HL-60 (cell line): ENCODE measurements around the gene GALR2.
A peak's percentile ranks its signal among the peaks of the same experiment; 100 is the strongest.

Source experiments
- CTCF ChIP-seq: IDR thresholded peaks from one replicate; pipeline ENCODE4 v1.5.1; 2011; ENCODE audit warnings: low read length, control low read depth, inconsistent platforms; ENCODE audit not compliant: insufficient read depth
- GABPA ChIP-seq: IDR thresholded peaks from 2 replicates; pipeline ENCODE4 v1.6.1; 2012; ENCODE audit warnings: low read depth
- POLR2AphosphoS5 ChIP-seq: IDR thresholded peaks from 2 replicates; pipeline ENCODE4 v1.6.1; 2012; ENCODE audit warnings: low read depth
- SPI1 ChIP-seq: IDR thresholded peaks from 2 replicates; pipeline ENCODE4 v1.6.1; 2012; ENCODE audit warnings: low read depth, mild to moderate bottlenecking, borderline replicate concordance
- TF ChIP-seq, protein P1 (sequence below): IDR thresholded peaks from 2 replicates; pipeline ENCODE4 v1.6.1; 2012; ENCODE audit warnings: low read depth; ENCODE audit not compliant: insufficient replicate concordance

- TF ChIP-seq CTCF = no peak
- TF ChIP-seq POLR2AphosphoS5 = peak; percentile 52; the same call in 1 of the 2 replicates
- no peak for TF ChIP-seq SPI1
- TF ChIP-seq, protein P1, sequence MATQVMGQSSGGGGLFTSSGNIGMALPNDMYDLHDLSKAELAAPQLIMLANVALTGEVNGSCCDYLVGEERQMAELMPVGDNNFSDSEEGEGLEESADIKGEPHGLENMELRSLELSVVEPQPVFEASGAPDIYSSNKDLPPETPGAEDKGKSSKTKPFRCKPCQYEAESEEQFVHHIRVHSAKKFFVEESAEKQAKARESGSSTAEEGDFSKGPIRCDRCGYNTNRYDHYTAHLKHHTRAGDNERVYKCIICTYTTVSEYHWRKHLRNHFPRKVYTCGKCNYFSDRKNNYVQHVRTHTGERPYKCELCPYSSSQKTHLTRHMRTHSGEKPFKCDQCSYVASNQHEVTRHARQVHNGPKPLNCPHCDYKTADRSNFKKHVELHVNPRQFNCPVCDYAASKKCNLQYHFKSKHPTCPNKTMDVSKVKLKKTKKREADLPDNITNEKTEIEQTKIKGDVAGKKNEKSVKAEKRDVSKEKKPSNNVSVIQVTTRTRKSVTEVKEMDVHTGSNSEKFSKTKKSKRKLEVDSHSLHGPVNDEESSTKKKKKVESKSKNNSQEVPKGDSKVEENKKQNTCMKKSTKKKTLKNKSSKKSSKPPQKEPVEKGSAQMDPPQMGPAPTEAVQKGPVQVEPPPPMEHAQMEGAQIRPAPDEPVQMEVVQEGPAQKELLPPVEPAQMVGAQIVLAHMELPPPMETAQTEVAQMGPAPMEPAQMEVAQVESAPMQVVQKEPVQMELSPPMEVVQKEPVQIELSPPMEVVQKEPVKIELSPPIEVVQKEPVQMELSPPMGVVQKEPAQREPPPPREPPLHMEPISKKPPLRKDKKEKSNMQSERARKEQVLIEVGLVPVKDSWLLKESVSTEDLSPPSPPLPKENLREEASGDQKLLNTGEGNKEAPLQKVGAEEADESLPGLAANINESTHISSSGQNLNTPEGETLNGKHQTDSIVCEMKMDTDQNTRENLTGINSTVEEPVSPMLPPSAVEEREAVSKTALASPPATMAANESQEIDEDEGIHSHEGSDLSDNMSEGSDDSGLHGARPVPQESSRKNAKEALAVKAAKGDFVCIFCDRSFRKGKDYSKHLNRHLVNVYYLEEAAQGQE = no peak
- no peak for TF ChIP-seq GABPA
These were observed 5.0 kb downstream of the GALR2 start for GRCh38 chr17:76079535-76079955.
